Activated T-helper 9 cell treated with anti-CD3 and anti-CD28 coated beads, Interleukin-2, amount 50 U/mL, for 16 hours (primary cell): Measurements from ENCODE around the gene IZUMO2.

Experiments used
- DNase-seq: peaks from one replicate; pipeline ENCODE4 v3.0.0-alpha.2; 2020; ENCODE audit warnings: low read depth

Gene IZUMO2

DNA sequence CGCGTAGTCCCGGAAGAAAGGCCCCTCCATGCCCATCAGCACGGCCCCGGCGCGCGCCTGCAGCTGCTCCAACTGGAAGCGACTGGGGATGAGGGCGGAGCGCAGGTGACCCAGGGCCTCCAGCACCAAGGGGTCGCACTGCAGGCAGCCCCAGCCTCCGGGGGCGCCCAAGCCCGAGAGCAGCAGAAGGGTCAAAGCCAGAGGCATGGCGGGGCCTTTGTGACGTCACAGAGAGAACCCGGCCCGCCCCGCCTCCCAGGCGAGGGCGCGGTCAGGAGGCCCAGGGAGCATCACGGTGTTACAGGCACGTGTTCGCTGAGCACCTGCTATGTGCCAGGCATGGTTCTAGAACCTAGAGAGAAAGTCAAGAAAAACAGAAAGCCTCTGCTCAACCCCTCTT is at the start of gene IZUMO2:
TSS of gene IZUMO2 (minus strand) at position 294 of the 400 bp plus-strand sequence. CDS start at position 207, 87 bp downstream.
- DNase-seq, result no peak

DNA sequence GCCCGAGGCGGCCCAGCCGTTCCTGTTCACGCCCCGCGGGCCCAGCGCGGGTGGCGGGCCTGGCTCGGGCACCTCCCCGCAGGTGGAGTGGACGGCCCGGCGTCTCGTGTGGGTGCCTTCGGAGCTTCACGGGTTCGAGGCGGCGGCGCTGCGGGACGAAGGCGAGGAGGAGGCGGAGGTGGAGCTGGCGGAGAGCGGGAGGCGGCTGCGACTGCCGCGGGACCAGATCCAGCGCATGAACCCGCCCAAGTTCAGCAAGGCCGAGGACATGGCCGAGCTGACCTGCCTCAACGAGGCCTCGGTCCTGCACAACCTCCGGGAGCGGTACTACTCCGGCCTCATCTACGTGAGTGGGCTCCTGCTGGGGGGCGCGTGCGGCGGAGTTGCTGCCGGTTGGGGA is 47.3 kb upstream of the IZUMO2 start:
- DNase-seq, result no peak

DNA sequence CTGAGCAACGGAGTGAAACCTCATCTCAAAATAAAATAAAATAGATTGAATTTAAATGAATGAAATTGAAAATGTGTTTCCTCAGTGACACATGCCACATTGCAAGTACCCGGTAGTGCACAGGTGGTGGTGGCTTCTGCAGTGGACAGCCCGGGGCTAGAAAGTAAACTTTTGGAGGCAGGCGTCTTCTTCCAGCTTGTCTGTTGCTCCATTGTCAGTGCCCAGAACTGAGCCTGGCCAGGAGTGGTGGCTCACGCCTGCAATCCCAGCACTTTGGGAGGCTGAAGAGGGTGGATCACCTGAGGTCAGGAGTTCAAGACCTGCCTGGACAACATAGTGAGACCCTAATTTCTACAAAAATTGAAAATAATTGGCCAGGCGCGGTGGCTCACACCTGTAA is 46.0 kb upstream of the IZUMO2 start:
- DNase-seq, result no peak

GRCh38 chr19:50207730-50208129 is 44.6 kb upstream of the IZUMO2 start:
- no peak for DNase-seq

DNA sequence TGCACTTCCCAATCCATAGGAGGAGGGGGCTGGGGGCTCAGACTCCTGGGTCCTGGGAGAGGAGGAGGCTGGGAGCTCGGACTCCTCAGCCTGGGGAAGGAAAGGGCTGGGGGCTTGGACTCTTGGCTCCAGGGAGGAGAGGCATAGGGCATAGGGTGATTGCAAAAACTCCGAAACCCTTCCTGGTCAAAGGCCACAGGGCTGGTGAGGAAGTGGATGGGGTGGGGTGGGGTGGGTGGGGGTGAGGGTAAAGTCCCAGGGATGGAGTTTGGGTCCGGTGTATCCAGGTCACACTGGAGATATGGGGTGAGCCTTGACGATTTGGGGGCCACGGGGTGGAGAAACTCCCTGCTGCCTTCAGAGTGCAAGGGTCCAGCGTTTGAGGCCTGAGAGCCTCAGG is 43.1 kb upstream of the IZUMO2 start:
- no peak for DNase-seq

GRCh38 chr19:50205681-50206138 is 42.6 kb upstream of the IZUMO2 start:
- no peak for DNase-seq

GRCh38 chr19:50204811-50205675 is 42.0 kb upstream of the IZUMO2 start:
- DNase-seq, result no peak

DNA sequence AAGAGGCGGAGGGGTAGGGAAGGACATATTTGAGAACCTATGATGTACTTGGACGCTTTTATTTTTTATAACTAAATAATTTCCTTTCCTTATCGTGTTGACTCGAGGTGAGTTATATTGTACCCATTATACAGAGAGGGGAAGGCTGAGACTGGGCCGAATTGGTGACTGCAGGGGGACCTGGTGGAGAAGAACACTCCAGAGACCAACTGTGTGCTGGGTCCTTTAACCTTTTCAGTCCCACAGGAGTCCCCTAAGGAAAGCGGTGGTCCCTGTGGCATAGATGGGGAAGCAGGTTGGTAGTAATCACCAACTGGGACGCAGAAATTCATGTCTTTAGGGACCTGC is 41.0 kb upstream of the IZUMO2 start:
- no peak for DNase-seq

- DNase-seq, result no peak
These were observed 40.4 kb upstream of the IZUMO2 start, which contains the start of gene MYH14 for GRCh38 chr19:50203281-50204080. MYH14 (plus strand) TSS chr19:50203622; CDS start chr19:50210366, 6,744 bp downstream.

DNA sequence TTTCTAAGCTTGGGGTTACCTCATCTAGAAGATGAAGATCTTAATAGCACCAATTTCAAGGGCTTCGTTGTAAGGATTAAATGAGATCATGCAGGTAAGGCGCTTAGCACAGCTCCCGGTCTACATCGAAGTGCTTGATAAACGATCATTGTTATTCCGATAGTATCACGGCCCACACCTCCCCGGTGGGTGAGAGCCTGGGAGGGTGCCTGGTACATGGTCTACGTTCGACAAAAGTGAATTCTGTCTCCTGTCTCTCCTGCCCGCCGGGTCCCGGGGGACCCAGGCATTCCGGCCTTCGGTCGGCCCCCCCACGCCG is 39.8 kb upstream of the IZUMO2 start:
- DNase-seq, result no peak

DNA sequence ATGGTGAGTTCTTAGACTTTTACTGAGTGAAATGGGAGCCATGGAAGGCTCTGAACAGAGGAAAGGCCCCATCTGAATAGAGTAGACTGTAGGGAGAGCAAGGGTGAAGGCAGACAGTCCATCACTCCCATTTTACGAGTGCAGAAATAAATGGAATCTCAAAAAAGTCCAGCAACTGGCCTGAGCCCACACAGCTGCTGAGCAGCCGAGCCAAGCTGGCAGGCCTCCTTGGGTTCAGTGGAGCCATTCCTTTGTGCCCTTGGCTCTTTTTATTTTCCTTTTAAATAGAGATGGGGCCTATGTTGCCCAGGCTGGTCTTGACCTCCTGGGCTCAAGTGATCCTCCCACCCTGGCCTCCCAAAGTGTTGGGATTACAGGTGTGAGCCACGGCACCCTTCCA is 39.3 kb upstream of the IZUMO2 start:
- no peak for DNase-seq

- DNase-seq, result no peak
These were observed 36.1 kb upstream of the IZUMO2 start for GRCh38 chr19:50199259-50199555.

DNA sequence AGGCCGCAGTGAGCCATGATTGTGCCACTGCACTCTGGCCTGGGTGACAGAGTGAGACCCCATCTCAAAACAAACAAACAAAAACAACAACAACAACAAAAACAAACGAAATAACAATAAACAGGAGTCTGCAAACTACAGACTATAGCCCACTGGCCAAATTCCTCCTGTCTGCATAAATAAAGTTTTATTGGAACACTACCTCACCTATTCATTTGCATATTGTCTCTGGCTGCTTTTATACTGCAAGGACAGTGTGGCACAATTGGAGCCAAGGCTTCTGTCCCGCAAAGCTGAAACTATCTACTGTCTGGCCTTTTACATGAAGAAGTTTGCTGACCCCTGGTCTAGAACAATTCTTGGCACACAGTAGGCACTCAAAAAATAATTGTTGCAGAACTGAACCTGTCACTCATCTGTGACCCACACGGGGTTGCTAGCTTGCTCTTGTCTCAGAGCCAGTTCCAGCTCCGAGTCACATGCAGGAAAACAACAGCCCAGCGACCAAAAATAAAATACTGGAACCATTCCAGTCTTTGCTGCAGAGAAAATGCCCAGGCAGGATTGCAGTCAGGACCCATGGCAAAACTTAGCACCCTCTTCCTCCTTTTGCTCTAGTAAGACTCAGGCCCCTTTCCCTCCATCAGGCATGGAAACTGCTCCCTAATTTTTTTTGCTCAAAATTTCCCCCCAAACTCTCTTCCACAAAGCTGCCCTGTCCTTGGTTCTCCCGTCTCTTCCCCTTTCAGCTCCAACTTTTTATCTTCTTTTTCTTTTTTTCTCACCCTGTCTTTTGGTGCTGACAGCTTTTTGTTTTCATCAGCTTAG is 35.6 kb upstream of the IZUMO2 start:
- DNase-seq, result no peak

DNA sequence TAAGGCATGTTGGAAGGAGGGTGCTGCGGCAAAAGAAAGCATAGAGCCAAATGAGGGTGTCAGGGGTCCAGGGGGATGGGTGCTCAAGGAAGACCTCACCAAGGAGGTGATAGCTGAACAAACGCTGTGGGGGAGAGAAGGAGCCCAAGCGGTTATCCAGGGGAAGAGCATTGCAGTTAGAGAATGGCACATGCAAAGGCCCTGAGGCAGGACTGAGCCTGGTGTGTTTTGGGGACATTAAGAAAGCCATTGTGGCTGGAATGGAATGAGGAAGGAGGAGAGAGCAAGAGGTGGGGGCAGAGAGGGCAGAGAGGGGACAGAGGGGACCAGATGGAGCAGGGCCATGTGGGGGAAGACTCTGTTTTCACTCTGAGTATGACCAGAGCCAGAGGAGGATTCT is 34.3 kb upstream of the IZUMO2 start:
- DNase-seq, result no peak

DNA sequence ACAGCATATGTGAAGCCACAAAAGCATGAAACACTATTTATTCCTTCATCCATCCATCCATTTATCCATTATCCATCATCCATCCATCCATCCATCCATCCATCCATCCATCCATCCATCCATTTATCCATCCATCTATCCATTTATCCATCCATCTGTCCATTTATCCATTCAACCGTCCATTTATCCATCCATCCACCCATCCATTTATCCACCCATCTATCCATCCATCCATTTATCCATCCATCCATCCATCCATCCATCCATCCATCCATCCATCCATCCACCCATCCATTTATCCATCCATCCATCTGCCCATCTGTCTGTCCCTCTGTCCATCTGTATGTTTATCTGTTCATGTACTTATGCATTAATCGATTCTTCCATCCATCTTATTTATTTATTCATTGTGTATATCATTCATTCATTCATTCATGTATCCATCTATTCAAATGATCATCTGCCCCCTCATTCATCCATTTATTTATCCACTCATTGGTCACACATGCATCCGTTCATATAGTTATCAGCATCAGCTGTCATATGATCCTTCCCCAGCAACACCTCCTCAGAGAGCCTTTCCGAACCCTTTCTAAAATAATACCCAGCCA is 33.3 kb upstream of the IZUMO2 start:
- no peak for DNase-seq

DNA sequence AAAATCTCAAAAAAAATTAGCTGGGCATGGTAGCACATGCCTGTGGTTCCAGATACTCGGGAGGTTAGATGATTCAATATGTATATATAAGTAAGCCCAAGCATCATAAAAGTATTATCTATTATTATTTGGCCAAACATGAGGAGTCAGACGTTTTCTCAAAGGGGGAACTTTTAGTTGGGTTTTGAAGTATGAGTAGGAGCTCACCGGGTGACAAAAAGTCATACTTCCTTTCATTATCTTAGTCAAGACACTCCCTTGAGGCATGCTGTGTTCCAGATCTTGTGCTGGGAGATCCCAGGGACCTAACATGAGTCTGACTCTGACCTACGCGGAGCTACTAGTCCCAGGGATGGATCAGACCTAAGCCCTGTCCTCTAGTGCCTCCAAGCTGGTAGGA is 32.1 kb upstream of the IZUMO2 start:
- DNase-seq, result no peak

GRCh38 chr19:50192463-50193211 is 29.6 kb upstream of the IZUMO2 start:
- no peak for DNase-seq

GRCh38 chr19:50191216-50191615 is 28.1 kb upstream of the IZUMO2 start:
- no peak for DNase-seq

GRCh38 chr19:50190439-50190891 is 27.4 kb upstream of the IZUMO2 start:
- DNase-seq, result no peak

DNA sequence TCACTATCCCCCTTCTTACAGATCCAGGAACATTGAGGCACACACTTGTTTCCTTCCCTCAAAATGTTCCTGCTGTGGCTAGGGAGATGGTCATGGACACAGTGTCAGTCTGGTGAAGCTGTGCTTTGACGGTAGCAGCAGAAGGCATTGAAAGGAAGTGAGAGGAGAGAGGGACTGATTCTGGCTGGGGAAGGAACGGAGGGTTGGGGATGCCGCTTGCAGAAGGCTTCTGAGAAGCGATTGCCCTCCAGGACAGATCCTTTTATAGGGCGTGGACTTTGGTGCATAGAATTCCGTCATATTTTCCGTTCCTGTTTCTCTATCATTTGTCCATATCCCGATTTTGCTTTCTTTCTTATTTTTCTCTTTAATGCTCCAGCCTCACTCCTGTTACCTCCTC is 26.2 kb upstream of the IZUMO2 start:
- no peak for DNase-seq

DNA sequence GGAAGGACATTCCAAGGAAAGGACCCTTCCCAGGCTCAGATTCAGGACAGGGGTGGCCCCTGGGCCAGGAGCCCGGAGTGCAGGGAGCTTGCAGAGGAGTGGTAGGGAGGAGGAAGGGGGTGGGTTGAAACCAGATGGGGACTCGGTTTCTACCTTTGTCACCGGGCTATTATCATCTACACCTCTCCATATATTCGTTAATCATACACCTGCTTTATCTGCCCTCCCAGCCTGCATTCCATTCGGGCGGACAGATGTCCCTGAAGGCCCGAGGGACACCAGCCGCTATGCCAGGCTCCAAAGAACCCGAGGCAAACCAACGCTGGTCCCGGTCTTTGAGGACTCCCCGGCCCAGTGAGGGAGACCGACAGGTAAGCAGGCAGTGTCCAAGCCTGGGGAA is 24.9 kb upstream of the IZUMO2 start:
- no peak for DNase-seq
